ENCODE data around the gene FBXL19. TPM values are rescaled to one million over a fixed set of nuclear protein-coding genes. Genes with fewer than 3 reads are reported as not detected.

Gene FBXL19
- 25.2 and 25.5 TPM in 2 replicates for total RNA-seq

GRCh38 chr16:30923554-30924075 is at the start of gene FBXL19:
TSS of gene FBXL19 (plus strand) at chr16:30923572. CDS start at chr16:30925755, 2,183 bp downstream.

GRCh38 chr16:30893744-30894539 is 29.4 kb upstream of the FBXL19 start, which contains the start of gene BCL7C:
TSS of gene BCL7C (minus strand) at chr16:30894077. CDS start at chr16:30893944, 133 bp downstream.

GRCh38 chr16:30896261-30896888 is 27.0 kb upstream of the FBXL19 start, which contains the start of gene CTF1:
TSS of gene CTF1 (plus strand) at chr16:30896614. CDS start at chr16:30896644, 30 bp downstream.

GRCh38 chr16:30948667-30949649 is 25.6 kb downstream of the FBXL19 start, which contains the start of gene ORAI3:
TSS of gene ORAI3 (plus strand) at chr16:30949068. CDS start at chr16:30949290, 222 bp downstream.

GRCh38 chr16:30957456-30958174 is 34.2 kb downstream of the FBXL19 start, which contains the start of gene SETD1A:
TSS of gene SETD1A (plus strand) at chr16:30957754. CDS start at chr16:30958732, 978 bp downstream.

GRCh38 chr16:30984669-30985400 is 61.5 kb downstream of the FBXL19 start, which contains the start of gene HSD3B7:
TSS of gene HSD3B7 (plus strand) at chr16:30985207. CDS start at chr16:30985659, 452 bp downstream.

Other genes starting within 250 kb of the FBXL19 start
- gene SRCAP, start 224.4 kb upstream of the FBXL19 start, total RNA-seq = 19.3 and 48.8 TPM in 2 replicates
- 16.4 and 20.8 TPM in 2 replicates for gene PHKG2, start 175.1 kb upstream of the FBXL19 start, total RNA-seq
- gene CFAP119, start 161.5 kb upstream of the FBXL19 start, total RNA-seq = 1.2 and 1.4 TPM in 2 replicates
- gene RNF40, start 161.2 kb upstream of the FBXL19 start, total RNA-seq = 63.5 and 93.2 TPM in 2 replicates
- gene ZNF629, start 136.4 kb upstream of the FBXL19 start, total RNA-seq = 6.8 and 10.7 TPM in 2 replicates
- gene BCL7C, start 29.5 kb upstream of the FBXL19 start, total RNA-seq = 25.5 and 26.6 TPM in 2 replicates
- 2.7 and 4.4 TPM in 2 replicates for gene CTF1, start 27.0 kb upstream of the FBXL19 start, total RNA-seq
- 36.4 and 49.0 TPM in 2 replicates for gene ORAI3, start 25.5 kb downstream of the FBXL19 start, total RNA-seq
- gene SETD1A, start 34.2 kb downstream of the FBXL19 start, total RNA-seq = 1.8 and 4.9 TPM in 2 replicates
- 11.6 and 13.4 TPM in 2 replicates for gene HSD3B7, start 61.6 kb downstream of the FBXL19 start, total RNA-seq
- 0.59 and 2.8 TPM in 2 replicates for gene STX1B, start 87.1 kb downstream of the FBXL19 start, total RNA-seq
- 23.2 and 29.7 TPM in 2 replicates for gene STX4, start 110.0 kb downstream of the FBXL19 start, total RNA-seq
- gene ZNF668, start 150.7 kb downstream of the FBXL19 start, total RNA-seq = 8.3 and 9.8 TPM in 2 replicates
- gene ZNF646, start 150.8 kb downstream of the FBXL19 start, total RNA-seq = 9.5 and 16.3 TPM in 2 replicates
- 3.6 and 9.6 TPM in 2 replicates for gene PRSS53, start 165.4 kb downstream of the FBXL19 start, total RNA-seq
- gene VKORC1, start 171.2 kb downstream of the FBXL19 start, total RNA-seq = 163 and 273 TPM in 2 replicates
- gene BCKDK, start 184.8 kb downstream of the FBXL19 start, total RNA-seq = 19.3 and 33.3 TPM in 2 replicates
- 31.5 and 32.1 TPM in 2 replicates for gene KAT8, start 194.1 kb downstream of the FBXL19 start, total RNA-seq
- not detected in 2 replicates for gene PRSS8, start 212.2 kb downstream of the FBXL19 start, total RNA-seq
- gene PRSS36, start 226.5 kb downstream of the FBXL19 start, total RNA-seq = 0.30 TPM in 1 of 2 replicates, not detected in the other

All from smooth muscle cell of the umbilical artery (primary cell).